IMR-90 (cell line): Measurements from ENCODE around the gene DNAAF2. TPM values are rescaled to one million over a fixed set of nuclear protein-coding genes. Genes with fewer than 3 reads are reported as not detected.

Experiments
- ATAC-seq: fragments of 200-7000 bp; cut with Tn5 transposase; 2 replicates; pipeline ENCODE4 v1.9.1; 2020; ENCODE audit warnings: low read depth, mild to moderate bottlenecking, moderate library complexity
- BruUV-seq: library from RNA; stranded (reverse); fragments of 400-500 nt; replicated peaks from 2 replicates; lab custom pipeline; 2021; lab: Mats Ljungman, UMichigan
- CTCF ChIA-PET: fragments of 300-600 bp; formaldehyde crosslinking; extraction: SDS; loops from one replicate; lab custom pipeline; 2021; ENCODE audit warnings: antibody characterized with exemption; lab: Yijun Ruan, JAX
- POLR2A ChIA-PET: fragments of 300-600 bp; sonication (Branson Sonifier 250); formaldehyde crosslinking; loops from one replicate; lab custom pipeline; 2022; ENCODE audit warnings: antibody characterized with exemption; ENCODE audit not compliant: unreplicated experiment; lab: Charles Lee
- DNase-seq: peaks from one replicate; pipeline ENCODE4 v3.0.0; 2013
- H2AFZ ChIP-seq: replicated peaks from 2 replicates; pipeline ENCODE3; 2013; ENCODE audit warnings: low read length, mild to moderate bottlenecking; ENCODE audit not compliant: poor library complexity
- H2AK5ac ChIP-seq: 2 replicates; pipeline ENCODE4 v1.6.1; 2013; ENCODE audit warnings: low read depth, low read length, inconsistent platforms
- H2AK9ac ChIP-seq: replicated peaks from 2 replicates; pipeline ENCODE3; 2013; ENCODE audit warnings: mild to moderate bottlenecking, low read depth, low read length, moderate library complexity; ENCODE audit not compliant: poor library complexity
- H2BK120ac ChIP-seq: 2 replicates; pipeline ENCODE4 v1.6.1; 2013; ENCODE audit warnings: low read depth, low read length, inconsistent platforms
- H2BK15ac ChIP-seq: 3 replicates; pipeline ENCODE4 v1.6.1; 2013; ENCODE audit warnings: low read depth, low read length, inconsistent platforms
- H2BK20ac ChIP-seq: 2 replicates; pipeline ENCODE4 v1.6.1; 2013; ENCODE audit warnings: low read depth, mild to moderate bottlenecking, inconsistent platforms, low read length, moderate library complexity
- H2BK5ac ChIP-seq: 2 replicates; pipeline ENCODE4 v1.6.1; 2013; ENCODE audit warnings: mild to moderate bottlenecking, low read depth, low read length, inconsistent platforms; ENCODE audit not compliant: poor library complexity, severe bottlenecking
- H3K14ac ChIP-seq: replicated peaks from 2 replicates; pipeline ENCODE4 v1.6.1; 2013; ENCODE audit warnings: low read depth, low read length, inconsistent platforms
- H3K18ac ChIP-seq: 2 replicates; pipeline ENCODE4 v1.6.1; 2013; ENCODE audit warnings: low read depth, low read length, control low read depth
- H3K23ac ChIP-seq: 2 replicates; pipeline ENCODE4 v1.6.1; 2013; ENCODE audit warnings: low read depth, low read length, inconsistent platforms
- H3K27ac ChIP-seq: 2 replicates; pipeline ENCODE4 v1.5.1; 2013; ENCODE audit warnings: mild to moderate bottlenecking, control low read depth, low read length; ENCODE audit not compliant: insufficient read depth
- H3K27me3 ChIP-seq: 2 replicates; pipeline ENCODE4 v1.6.1; 2013; ENCODE audit warnings: low read length; ENCODE audit not compliant: control insufficient read depth, insufficient read depth
- H3K36me3 ChIP-seq: 2 replicates; pipeline ENCODE4 v1.6.1; 2013; ENCODE audit warnings: low read length, mixed read lengths; ENCODE audit not compliant: control insufficient read depth, insufficient read depth
- H3K4ac ChIP-seq: 2 replicates; pipeline ENCODE4 v1.6.1; 2013; ENCODE audit warnings: low read depth, low read length, inconsistent platforms
- H3K4me1 ChIP-seq: 2 replicates; pipeline ENCODE4 v1.6.1; 2013; ENCODE audit warnings: low read length, mixed read lengths; ENCODE audit not compliant: control insufficient read depth, insufficient read depth
- H3K4me2 ChIP-seq: 2 replicates; pipeline ENCODE4 v1.6.1; 2013; ENCODE audit warnings: low read depth, mild to moderate bottlenecking, control low read depth, low read length, moderate library complexity
- H3K4me3 ChIP-seq: 2 replicates; pipeline ENCODE4 v1.5.1; 2013; ENCODE audit warnings: low read depth, mild to moderate bottlenecking, control low read depth, low read length, moderate library complexity; ENCODE audit not compliant: insufficient read depth
- H3K56ac ChIP-seq: 2 replicates; pipeline ENCODE4 v1.6.1; 2013; ENCODE audit warnings: low read length, inconsistent platforms; ENCODE audit not compliant: insufficient read depth; ENCODE audit errors: extremely low read depth
- H3K79me1 ChIP-seq, 2 experiments: 2 replicates each; pipeline ENCODE4 v1.6.1; 2013; ENCODE audit warnings: low read length in 2 of 2, inconsistent platforms in 1 of 2, low read depth in 1 of 2
- H3K9ac ChIP-seq: 2 replicates; pipeline ENCODE4 v1.6.1; 2013; ENCODE audit warnings: low read depth, low read length, control low read depth
- H3K9me1 ChIP-seq: 2 replicates; pipeline ENCODE4 v1.6.1; 2013; ENCODE audit warnings: low read length, inconsistent platforms; ENCODE audit not compliant: insufficient read depth
- H3K9me3 ChIP-seq: 2 replicates; pipeline ENCODE4 v1.6.1; 2013; ENCODE audit warnings: low read length; ENCODE audit not compliant: control insufficient read depth, insufficient read depth
- H4K20me1 ChIP-seq: 2 replicates; pipeline ENCODE4 v1.6.1; 2013; ENCODE audit warnings: low read length, inconsistent platforms; ENCODE audit not compliant: insufficient read depth
- H4K5ac ChIP-seq: 2 replicates; pipeline ENCODE4 v1.6.1; 2013; ENCODE audit warnings: mild to moderate bottlenecking, low read depth, low read length, control low read depth
- H4K8ac ChIP-seq, 2 experiments: 2 replicates each; pipeline ENCODE4 v1.6.1; 2013; ENCODE audit warnings: low read depth in 2 of 2, low read length in 2 of 2, control low read depth in 1 of 2, inconsistent platforms in 1 of 2
- H4K91ac ChIP-seq: 2 replicates; pipeline ENCODE4 v1.6.1; 2013; ENCODE audit warnings: low read depth, low read length, inconsistent platforms; ENCODE audit not compliant: insufficient read depth
- BHLHE40 ChIP-seq: fragments of 150-350 bp; IDR thresholded peaks from 2 replicates; pipeline ENCODE4 v1.6.1; 2016; ENCODE audit warnings: mild to moderate bottlenecking, low read depth, low read length
- CEBPB ChIP-seq: IDR thresholded peaks from 2 replicates; pipeline ENCODE4 v1.6.1; 2012; ENCODE audit warnings: low read depth, low read length, improper control_type of control experiment
- CHD1 ChIP-seq: IDR thresholded peaks from 2 replicates; pipeline ENCODE4 v1.6.1; 2012; ENCODE audit warnings: low read depth, low read length, improper control_type of control experiment
- CTCF ChIP-seq: conservative IDR thresholded peaks from 2 replicates; pipeline ENCODE4 v1.5.1; 2012; ENCODE audit warnings: mild to moderate bottlenecking, low read depth, low read length, improper control_type of control experiment
- ELK1 ChIP-seq: fragments of 150-350 bp; IDR thresholded peaks from 2 replicates; pipeline ENCODE4 v1.6.1; 2016; ENCODE audit warnings: low read depth, mild to moderate bottlenecking, low read length, moderate library complexity, borderline replicate concordance
- FOS ChIP-seq: fragments of 150-350 bp; IDR thresholded peaks from 2 replicates; pipeline ENCODE4 v1.6.1; 2016; ENCODE audit warnings: low read depth, low read length
- MAFK ChIP-seq: IDR thresholded peaks from 2 replicates; pipeline ENCODE4 v1.6.1; 2012; ENCODE audit warnings: low read depth, low read length, improper control_type of control experiment
- MAZ ChIP-seq: IDR thresholded peaks from 2 replicates; pipeline ENCODE4 v1.6.1; 2012; ENCODE audit warnings: low read depth, mild to moderate bottlenecking, low read length, improper control_type of control experiment, moderate library complexity, borderline replicate concordance
- MXI1 ChIP-seq: IDR thresholded peaks from 2 replicates; pipeline ENCODE4 v1.6.1; 2012; ENCODE audit warnings: low read depth, mild to moderate bottlenecking, low read length, moderate library complexity, borderline replicate concordance
- NFE2L2 ChIP-seq: fragments of 150-350 bp; IDR thresholded peaks from 2 replicates; pipeline ENCODE4 v1.6.1; 2016; ENCODE audit warnings: low read depth, mild to moderate bottlenecking, low read length
- POLR2A ChIP-seq: IDR thresholded peaks from 2 replicates; pipeline ENCODE4 v1.6.1; 2012; ENCODE audit warnings: mild to moderate bottlenecking, low read depth, low read length
- RAD21 ChIP-seq: IDR thresholded peaks from 2 replicates; pipeline ENCODE4 v1.6.1; 2012; ENCODE audit warnings: low read length, improper control_type of control experiment
- RCOR1 ChIP-seq: IDR thresholded peaks from 2 replicates; pipeline ENCODE4 v1.6.1; 2012; ENCODE audit warnings: mild to moderate bottlenecking, low read length, improper control_type of control experiment; ENCODE audit not compliant: insufficient replicate concordance
- RFX5 ChIP-seq: IDR thresholded peaks from 2 replicates; pipeline ENCODE4 v1.8.0; 2012; ENCODE audit warnings: low read depth, mild to moderate bottlenecking, low read length, moderate library complexity
- SMC3 ChIP-seq: fragments of 150-350 bp; IDR thresholded peaks from 2 replicates; pipeline ENCODE4 v1.6.1; 2016; ENCODE audit warnings: low read depth, mild to moderate bottlenecking, antibody characterized with exemption, low read length, moderate library complexity
- USF2 ChIP-seq: fragments of 150-350 bp; IDR thresholded peaks from 2 replicates; pipeline ENCODE4 v1.6.1; 2017; ENCODE audit warnings: mild to moderate bottlenecking, antibody characterized with exemption, low read length, low read depth
- WGBS, 2 experiments: methylation state at CpG; one replicate each; pipeline versions ENCODE4 v1.1.5 to v1.1.7; 2013; ENCODE audit warnings: missing lambda C conversion rate in 2 of 2; ENCODE audit not compliant: insufficient read length in 1 of 2; ENCODE audit errors: extremely low coverage in 2 of 2; 5-methylcytosine and 5-hydroxymethylcytosine counted together
- dilution Hi-C: fragments of 300-500 bp; cut with HindIII; formaldehyde crosslinking; loops from one replicate; pipeline ENCODE4 v1.14.3; 2018; ENCODE audit warnings: low sequenced_read_pairs; ENCODE audit not compliant: unreplicated experiment
- in situ Hi-C: fragments of 300-500 bp; cut with MboI; formaldehyde crosslinking; loops from 3 replicates; pipeline ENCODE4 v1.14.3; 2019; ENCODE audit warnings: low sequenced_read_pairs, inconsistent platforms, mixed read lengths
- intact Hi-C: fragments of 100-400 bp; cut with micrococcal nuclease; formaldehyde crosslinking; loops from 2 replicates; pipeline ENCODE4 v1.10.0; 2022
- polyA plus RNA-seq, 3 experiments: library from polyadenylated mRNA; depleted of rRNA; stranded (reverse); fragments of >200 nt; gene quantifications; 2 replicates each; pipeline ENCODE4 v1.2.3, GENCODE V29; 2012; ENCODE audit warnings: low replicate concordance in 1 of 3
- total RNA-seq: library from RNA; depleted of rRNA; stranded (reverse); fragments of >200 nt; gene quantifications from 2 replicates; pipeline ENCODE4 v1.2.3, GENCODE V29; 2012

DNAAF2 gene
- total and polyA plus RNA-seq, 2 of the 4 experiments (the other 2 are of a cell fraction), result 4.1 to 4.7 TPM

- Histone ChIP-seq H2AK5ac (no peak overlapping the region), H3K9me1 (peaks cover 6% of the 10 kb centered on the region), H4K91ac (no peak overlapping the region), H3K4me3 (no peak overlapping the region), H4K8ac (no peak overlapping the region), H3K27ac (no peak overlapping the region), H2BK20ac (no peak overlapping the region), H3K36me3 (0 out of 2 replicates have a peak, but pooled peaks cover 3% of the 10 kb centered on the region), H3K4me1 (no peaks in the 10 kb centered on the region), H3K4ac (no peak overlapping the region), H4K20me1 (no peaks in the 10 kb centered on the region; the same call in 1 of the 2 replicates), H2BK120ac (no peak overlapping the region), H2AK9ac (no peak overlapping the region), H2BK15ac (no peak overlapping the region), H2BK5ac (no peak overlapping the region), H3K9me3 (no peaks in the 10 kb centered on the region), H3K18ac (no peak overlapping the region), H3K14ac (no peak overlapping the region), H3K4me2 (no peak overlapping the region), H3K56ac (no peak overlapping the region), H3K23ac (no peak overlapping the region), H3K27me3 (no peaks in the 10 kb centered on the region), H2AFZ (no peak overlapping the region), H3K9ac (no peak overlapping the region), H3K79me1 (peaks cover 5 to 16% of the 10 kb centered on the region in 2 experiments; a peak in 3 of 4 replicates), H4K5ac (no peak overlapping the region)
- ChIA-PET POLR2A (no interaction called here), CTCF (no interaction called here)
- TF ChIP-seq CEBPB, result no peak
- TF ChIP-seq MXI1, result no peak
- no peak for TF ChIP-seq RFX5
- no peak for TF ChIP-seq RAD21
- TF ChIP-seq POLR2A, result no peak
- TF ChIP-seq RCOR1, result no peak
- no peak for TF ChIP-seq SMC3
- TF ChIP-seq ELK1, result no peak
- no peak for TF ChIP-seq CTCF
- no peak for TF ChIP-seq BHLHE40
- no peak for TF ChIP-seq NFE2L2
- no peak for TF ChIP-seq CHD1
- TF ChIP-seq FOS, result no peak
- no peak for TF ChIP-seq MAFK
- TF ChIP-seq MAZ, result no peak
- TF ChIP-seq USF2, result no peak
- intact Hi-C loops, result no loop called here
- in situ Hi-C loops, result no loop called here
- dilution Hi-C loops, result no loop called here
- no peak for ATAC-seq
- DNase-seq, result no peak
- WGBS, 2 experiments, result no CpG with 5 or more reads among the region's 2 CpGs
- BruUV-seq, result no TSS peak
Observed at GRCh38 chr14:49673586-49673985, 38.5 kb upstream of the DNAAF2 start.
